ENCODE measurements around the gene C1QTNF6.

GRCh38 chr22:37196539-37197450, 8.7 kb upstream of the C1QTNF6 start:
- TF ChIP-seq CTCF (IDR thresholded peaks at IDR 0.05): peak in 1 of 3 experiments; percentile 17
- no peak for TF ChIP-seq POLR2A (IDR thresholded peaks at IDR 0.05)

Data from testis (tissue), 2 donors.